WTC11 (cell line): ENCODE data around the gene THSD4.

Experiments
- ZNF138 ChIP-seq: sonication (generic); formaldehyde crosslinking; conservative IDR thresholded peaks from 2 replicates; pipeline ENCODE4 v1.8.1; 2022; ENCODE audit warnings: mild to moderate bottlenecking, moderate library complexity, missing genetic modification reagents
- TF ChIP-seq, protein P1 (sequence below): fragments of 250-450 bp; sonication (Bioruptor Pico); IDR thresholded peaks from 2 replicates; pipeline ENCODE4 v1.9.0; 2021; ENCODE audit warnings: mild to moderate bottlenecking, borderline replicate concordance
- TF ChIP-seq, protein P2 (sequence below): fragments of 200-600 bp; IDR thresholded peaks from 2 replicates; pipeline ENCODE4 v1.8.0; 2022; ENCODE audit warnings: antibody characterized with exemption

DNA sequence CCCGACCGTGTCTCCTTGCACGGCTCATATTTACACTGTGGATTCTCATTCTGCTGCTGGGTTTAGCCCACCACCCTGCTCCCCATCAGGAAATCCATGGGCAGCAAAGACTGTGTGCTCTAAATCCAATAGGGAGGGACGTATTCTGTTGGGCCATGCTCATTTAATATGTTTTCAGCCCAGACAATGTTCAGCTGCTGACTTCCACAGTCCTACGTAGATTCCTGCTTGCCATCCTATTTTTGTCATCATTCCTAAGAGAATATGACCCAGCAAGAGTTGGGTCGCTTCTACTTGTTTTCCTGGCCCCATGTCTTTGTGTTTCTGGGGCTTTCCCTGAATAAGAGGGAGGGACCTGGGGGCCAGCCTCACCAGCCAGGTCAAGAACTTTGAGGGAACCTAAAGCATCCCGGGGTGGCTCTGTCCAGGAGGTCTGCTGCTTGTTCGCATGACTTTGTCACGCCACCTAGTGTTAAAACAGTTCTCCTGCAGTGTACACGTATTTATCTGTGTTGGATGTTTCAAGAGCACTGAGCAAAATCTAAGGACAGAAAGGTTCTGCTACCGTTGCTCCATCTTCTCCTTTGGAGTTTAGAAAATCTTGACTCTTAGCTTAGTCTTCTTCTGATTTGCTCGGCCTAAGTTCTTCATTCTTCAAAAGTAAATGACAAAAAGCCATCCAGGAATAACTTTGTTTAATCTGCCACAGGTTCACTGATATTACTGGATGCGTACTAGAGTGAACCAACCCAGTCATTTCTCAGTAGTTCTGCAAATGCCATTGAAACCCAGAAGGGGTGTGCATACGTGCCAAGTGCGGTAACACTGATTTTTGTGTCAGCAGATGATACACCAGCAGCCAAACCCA is 615.2 kb downstream of the THSD4 start:
- TF ChIP-seq, protein P1, sequence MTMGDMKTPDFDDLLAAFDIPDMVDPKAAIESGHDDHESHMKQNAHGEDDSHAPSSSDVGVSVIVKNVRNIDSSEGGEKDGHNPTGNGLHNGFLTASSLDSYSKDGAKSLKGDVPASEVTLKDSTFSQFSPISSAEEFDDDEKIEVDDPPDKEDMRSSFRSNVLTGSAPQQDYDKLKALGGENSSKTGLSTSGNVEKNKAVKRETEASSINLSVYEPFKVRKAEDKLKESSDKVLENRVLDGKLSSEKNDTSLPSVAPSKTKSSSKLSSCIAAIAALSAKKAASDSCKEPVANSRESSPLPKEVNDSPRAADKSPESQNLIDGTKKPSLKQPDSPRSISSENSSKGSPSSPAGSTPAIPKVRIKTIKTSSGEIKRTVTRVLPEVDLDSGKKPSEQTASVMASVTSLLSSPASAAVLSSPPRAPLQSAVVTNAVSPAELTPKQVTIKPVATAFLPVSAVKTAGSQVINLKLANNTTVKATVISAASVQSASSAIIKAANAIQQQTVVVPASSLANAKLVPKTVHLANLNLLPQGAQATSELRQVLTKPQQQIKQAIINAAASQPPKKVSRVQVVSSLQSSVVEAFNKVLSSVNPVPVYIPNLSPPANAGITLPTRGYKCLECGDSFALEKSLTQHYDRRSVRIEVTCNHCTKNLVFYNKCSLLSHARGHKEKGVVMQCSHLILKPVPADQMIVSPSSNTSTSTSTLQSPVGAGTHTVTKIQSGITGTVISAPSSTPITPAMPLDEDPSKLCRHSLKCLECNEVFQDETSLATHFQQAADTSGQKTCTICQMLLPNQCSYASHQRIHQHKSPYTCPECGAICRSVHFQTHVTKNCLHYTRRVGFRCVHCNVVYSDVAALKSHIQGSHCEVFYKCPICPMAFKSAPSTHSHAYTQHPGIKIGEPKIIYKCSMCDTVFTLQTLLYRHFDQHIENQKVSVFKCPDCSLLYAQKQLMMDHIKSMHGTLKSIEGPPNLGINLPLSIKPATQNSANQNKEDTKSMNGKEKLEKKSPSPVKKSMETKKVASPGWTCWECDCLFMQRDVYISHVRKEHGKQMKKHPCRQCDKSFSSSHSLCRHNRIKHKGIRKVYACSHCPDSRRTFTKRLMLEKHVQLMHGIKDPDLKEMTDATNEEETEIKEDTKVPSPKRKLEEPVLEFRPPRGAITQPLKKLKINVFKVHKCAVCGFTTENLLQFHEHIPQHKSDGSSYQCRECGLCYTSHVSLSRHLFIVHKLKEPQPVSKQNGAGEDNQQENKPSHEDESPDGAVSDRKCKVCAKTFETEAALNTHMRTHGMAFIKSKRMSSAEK (CRISPR knock-in tag) = no peak
- TF ChIP-seq, protein P2, sequence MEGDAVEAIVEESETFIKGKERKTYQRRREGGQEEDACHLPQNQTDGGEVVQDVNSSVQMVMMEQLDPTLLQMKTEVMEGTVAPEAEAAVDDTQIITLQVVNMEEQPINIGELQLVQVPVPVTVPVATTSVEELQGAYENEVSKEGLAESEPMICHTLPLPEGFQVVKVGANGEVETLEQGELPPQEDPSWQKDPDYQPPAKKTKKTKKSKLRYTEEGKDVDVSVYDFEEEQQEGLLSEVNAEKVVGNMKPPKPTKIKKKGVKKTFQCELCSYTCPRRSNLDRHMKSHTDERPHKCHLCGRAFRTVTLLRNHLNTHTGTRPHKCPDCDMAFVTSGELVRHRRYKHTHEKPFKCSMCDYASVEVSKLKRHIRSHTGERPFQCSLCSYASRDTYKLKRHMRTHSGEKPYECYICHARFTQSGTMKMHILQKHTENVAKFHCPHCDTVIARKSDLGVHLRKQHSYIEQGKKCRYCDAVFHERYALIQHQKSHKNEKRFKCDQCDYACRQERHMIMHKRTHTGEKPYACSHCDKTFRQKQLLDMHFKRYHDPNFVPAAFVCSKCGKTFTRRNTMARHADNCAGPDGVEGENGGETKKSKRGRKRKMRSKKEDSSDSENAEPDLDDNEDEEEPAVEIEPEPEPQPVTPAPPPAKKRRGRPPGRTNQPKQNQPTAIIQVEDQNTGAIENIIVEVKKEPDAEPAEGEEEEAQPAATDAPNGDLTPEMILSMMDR = peak; percentile 80
- TF ChIP-seq ZNF138 = no peak
